ENCODE results near the gene PIH1D2.
"Not testable (repeated sequence)": the region's sequence is repeated elsewhere in the genome, so short reads cannot be mapped to it uniquely, and the experiment has no call there.

- not testable (repeated sequence) for TF ChIP-seq CTCF (conservative IDR thresholded peaks at IDR 0.05 in 1 of 2, IDR thresholded peaks at IDR 0.05 in 1 of 2; ENCODE audit: low read depth in 1 of 2, low read length in 2 of 2); EZH2 (IDR thresholded peaks at IDR 0.05; ENCODE audit: low read length, missing control alignments)
These were observed 25.6 kb downstream of the PIH1D2 start for GRCh38 chr11:112048256-112048655.
